PC-3 (cell line): ENCODE results near the gene SLC43A2. TPM values are rescaled to one million over a fixed set of nuclear protein-coding genes. Genes with fewer than 3 reads are reported as not detected.

ENCODE experiments used
- ATAC-seq: fragments of 200-7000 bp; cut with Tn5 transposase; 2 replicates; pipeline ENCODE4 v1.9.1; 2020; ENCODE audit warnings: mild to moderate bottlenecking, moderate library complexity
- BruUV-seq: library from RNA; stranded (reverse); fragments of 400-500 nt; replicated peaks from 2 replicates; lab custom pipeline; 2021; lab: Mats Ljungman, UMichigan
- CTCF ChIA-PET: fragments of 300-600 bp; sonication (Branson Sonifier 250); formaldehyde crosslinking; loops from one replicate; lab custom pipeline; 2022; ENCODE audit warnings: antibody characterized with exemption; lab: Charles Lee
- POLR2A ChIA-PET: fragments of 300-600 bp; sonication (Branson Sonifier 250); formaldehyde crosslinking; loops from one replicate; lab custom pipeline; 2022; ENCODE audit warnings: antibody characterized with exemption; ENCODE audit not compliant: unreplicated experiment; lab: Charles Lee
- DNase-seq: peaks from one replicate; pipeline ENCODE4 v3.0.0-alpha.2; 2015
- H2AFZ ChIP-seq: fragments of 300-600 bp; sonication (generic); 2 replicates; pipeline ENCODE4 v1.6.0; 2016; ENCODE audit warnings: antibody characterized with exemption, low read length
- H3F3A ChIP-seq: fragments of 300-600 bp; sonication (generic); one replicate; pipeline ENCODE4 v1.6.0; 2017; ENCODE audit warnings: antibody characterized with exemption, low read length, control low read depth, mild to moderate bottlenecking; ENCODE audit not compliant: unreplicated experiment
- H3K27ac ChIP-seq: fragments of 300-600 bp; sonication (generic); 2 replicates; pipeline ENCODE4 v1.5.1; 2016; ENCODE audit warnings: mild to moderate bottlenecking, low read length
- H3K27me3 ChIP-seq: fragments of 300-600 bp; sonication (generic); 2 replicates; pipeline ENCODE4 v1.6.1; 2016; ENCODE audit warnings: low read length, mixed read lengths
- H3K36me3 ChIP-seq: fragments of 300-600 bp; sonication (generic); 2 replicates; pipeline ENCODE4 v1.6.1; 2016; ENCODE audit warnings: low read depth, mixed run types, low read length, mixed read lengths
- H3K4me1 ChIP-seq: fragments of 300-600 bp; sonication (generic); 2 replicates; pipeline ENCODE4 v1.5.1; 2016; ENCODE audit warnings: low read length; ENCODE audit not compliant: insufficient read depth
- H3K4me2 ChIP-seq: fragments of 300-600 bp; sonication (generic); 2 replicates; pipeline ENCODE4 v1.6.0; 2016; ENCODE audit warnings: low read length
- H3K4me3 ChIP-seq: fragments of 300-600 bp; sonication (generic); 2 replicates; pipeline ENCODE4 v1.5.1; 2016; ENCODE audit warnings: mild to moderate bottlenecking, low read length, mixed read lengths
- H3K79me2 ChIP-seq: fragments of 300-600 bp; sonication (generic); 2 replicates; pipeline ENCODE4 v1.6.1; 2017; ENCODE audit warnings: low read length, mixed read lengths
- H3K9ac ChIP-seq: fragments of 300-600 bp; sonication (generic); 2 replicates; pipeline ENCODE4 v1.6.0; 2016; ENCODE audit warnings: mild to moderate bottlenecking, low read length
- H3K9me2 ChIP-seq: fragments of 300-600 bp; sonication (generic); replicated peaks from 2 replicates; pipeline ENCODE4 v1.6.1; 2016; ENCODE audit warnings: mixed run types, low read length, mixed read lengths
- H3K9me3 ChIP-seq: fragments of 300-600 bp; sonication (generic); 2 replicates; pipeline ENCODE4 v1.6.1; 2016; ENCODE audit warnings: low read length, mixed read lengths
- H4K20me1 ChIP-seq: fragments of 300-600 bp; sonication (generic); 2 replicates; pipeline ENCODE4 v1.6.1; 2016; ENCODE audit warnings: low read length, mixed read lengths
- EZH2 ChIP-seq: fragments of 300-600 bp; sonication (generic); IDR thresholded peaks from one replicate; pipeline ENCODE4 v1.6.1; 2017; ENCODE audit warnings: antibody characterized with exemption, mild to moderate bottlenecking, low read length; ENCODE audit not compliant: unreplicated experiment
- EZH2phosphoT487 ChIP-seq: fragments of 300-600 bp; sonication (generic); IDR thresholded peaks from 2 replicates; pipeline ENCODE4 v1.6.1; 2018; ENCODE audit warnings: mild to moderate bottlenecking, antibody characterized with exemption, low read length, borderline replicate concordance
- intact Hi-C: fragments of 100-400 bp; cut with micrococcal nuclease; formaldehyde crosslinking; loops from 2 replicates; pipeline ENCODE4 v1.9.0; 2023
- total RNA-seq: library from RNA; depleted of rRNA; stranded (reverse); fragments of >200 nt; gene quantifications from 2 replicates; pipeline ENCODE4 v1.2.3, GENCODE V29; 2014
- TF ChIP-seq, protein P1 (sequence below): fragments of 300-600 bp; sonication (generic); conservative IDR thresholded peaks from 2 replicates; pipeline ENCODE4 v1.5.1; 2017; ENCODE audit warnings: antibody characterized with exemption, low read depth, mild to moderate bottlenecking, low read length

Gene SLC43A2
- total RNA-seq, 1 experiment from 2014 or later, result 6.2 TPM

DNA sequence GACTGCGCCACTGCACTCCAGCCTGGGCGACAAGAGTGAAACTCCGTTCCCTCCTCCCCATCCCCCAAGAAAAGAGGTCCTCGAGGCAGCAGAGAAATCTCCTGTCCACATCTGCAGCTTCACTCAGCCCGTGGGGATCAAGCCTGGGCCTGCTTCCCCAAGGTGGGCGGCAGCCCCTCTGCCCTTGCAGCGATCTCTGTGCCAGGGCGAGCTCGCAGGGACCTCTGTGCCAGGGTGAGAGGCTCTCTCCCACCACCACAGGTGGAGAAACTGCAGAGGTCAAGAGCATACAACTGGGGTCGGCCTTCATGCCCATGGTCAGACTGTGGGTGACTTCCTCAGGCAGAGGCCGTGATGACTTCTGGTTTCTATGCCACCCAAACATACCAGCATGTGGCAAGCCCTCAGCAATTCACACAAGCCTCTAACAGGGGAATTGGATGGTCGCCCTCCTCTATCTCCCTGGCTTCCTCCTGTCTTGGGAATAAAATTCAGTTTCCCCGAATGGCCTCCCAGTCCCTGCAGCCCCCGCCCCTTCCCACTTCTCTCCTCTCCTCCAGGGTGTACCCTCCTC, 5.5 kb downstream of the SLC43A2 start:
- ATAC-seq (no peak), DNase-seq (no peak)
- no peaks in the 10 kb centered on the region for H3K36me3 ChIP-seq
- ChIA-PET POLR2A (no interaction called here), CTCF (no interaction called here)
- no TSS peak for BruUV-seq
- no peaks in the 10 kb centered on the region for H4K20me1 ChIP-seq
- no peaks in the 10 kb centered on the region for H3K27me3 ChIP-seq
- H3K79me2 ChIP-seq, result no peaks in the 10 kb centered on the region
- no peaks in the 10 kb centered on the region for H3K9me3 ChIP-seq
- H3K4me2 ChIP-seq, result no peak overlapping the region
- no peaks in the 10 kb centered on the region for H3F3A ChIP-seq
- TF ChIP-seq, protein P1, sequence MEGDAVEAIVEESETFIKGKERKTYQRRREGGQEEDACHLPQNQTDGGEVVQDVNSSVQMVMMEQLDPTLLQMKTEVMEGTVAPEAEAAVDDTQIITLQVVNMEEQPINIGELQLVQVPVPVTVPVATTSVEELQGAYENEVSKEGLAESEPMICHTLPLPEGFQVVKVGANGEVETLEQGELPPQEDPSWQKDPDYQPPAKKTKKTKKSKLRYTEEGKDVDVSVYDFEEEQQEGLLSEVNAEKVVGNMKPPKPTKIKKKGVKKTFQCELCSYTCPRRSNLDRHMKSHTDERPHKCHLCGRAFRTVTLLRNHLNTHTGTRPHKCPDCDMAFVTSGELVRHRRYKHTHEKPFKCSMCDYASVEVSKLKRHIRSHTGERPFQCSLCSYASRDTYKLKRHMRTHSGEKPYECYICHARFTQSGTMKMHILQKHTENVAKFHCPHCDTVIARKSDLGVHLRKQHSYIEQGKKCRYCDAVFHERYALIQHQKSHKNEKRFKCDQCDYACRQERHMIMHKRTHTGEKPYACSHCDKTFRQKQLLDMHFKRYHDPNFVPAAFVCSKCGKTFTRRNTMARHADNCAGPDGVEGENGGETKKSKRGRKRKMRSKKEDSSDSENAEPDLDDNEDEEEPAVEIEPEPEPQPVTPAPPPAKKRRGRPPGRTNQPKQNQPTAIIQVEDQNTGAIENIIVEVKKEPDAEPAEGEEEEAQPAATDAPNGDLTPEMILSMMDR, result no peak
- no peak for TF ChIP-seq EZH2phosphoT487
- H3K9ac ChIP-seq, result no peak overlapping the region
- intact Hi-C loops, result no loop called here
- H3K27ac ChIP-seq, result no peak overlapping the region
- H3K4me3 ChIP-seq, result no peak overlapping the region
- no peak overlapping the region for H2AFZ ChIP-seq
- H3K9me2 ChIP-seq, result no peaks in the 10 kb centered on the region
- H3K4me1 ChIP-seq, result no peaks in the 10 kb centered on the region

DNA sequence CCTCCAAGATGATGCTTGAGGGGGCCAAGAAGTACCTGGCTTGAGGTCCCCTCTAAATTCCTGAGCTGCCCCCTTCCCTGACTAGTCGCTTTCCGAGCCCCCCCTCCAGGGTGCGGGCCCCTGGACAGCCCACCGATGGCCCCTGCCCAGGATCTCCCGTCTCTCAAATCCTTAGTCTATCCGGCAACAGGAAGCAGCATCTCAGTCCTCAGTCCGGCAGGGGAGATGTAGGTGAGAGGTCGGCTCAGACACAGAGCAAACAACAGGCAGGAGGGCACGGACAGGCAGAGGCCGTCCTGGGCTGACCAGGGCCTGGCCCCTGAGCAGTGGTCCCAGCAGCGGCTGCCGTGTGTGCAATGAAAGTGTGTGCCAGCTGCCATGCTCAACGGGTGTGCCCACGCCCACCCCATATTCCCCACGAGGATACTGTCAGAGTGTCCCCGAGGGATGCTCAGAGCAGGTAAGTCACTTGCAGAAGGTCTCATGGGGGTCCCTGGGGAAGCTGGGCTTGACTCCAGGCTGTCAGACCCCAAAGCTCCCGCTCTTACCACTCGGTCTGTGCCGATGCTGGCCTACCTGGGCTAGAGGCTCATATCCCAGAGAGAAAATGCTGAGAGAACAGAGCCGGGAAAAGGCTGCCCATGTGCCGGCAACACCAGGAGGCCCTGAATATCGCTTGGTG, 7.2 kb downstream of the SLC43A2 start:
- Histone ChIP-seq H3K36me3 (no peaks in the 10 kb centered on the region), H2AFZ (no peak overlapping the region), H3F3A (no peaks in the 10 kb centered on the region), H4K20me1 (no peaks in the 10 kb centered on the region), H3K9ac (no peak overlapping the region), H3K79me2 (no peaks in the 10 kb centered on the region), H3K27ac (no peak overlapping the region), H3K27me3 (no peaks in the 10 kb centered on the region), H3K9me2 (no peaks in the 10 kb centered on the region), H3K4me3 (no peak overlapping the region), H3K4me2 (no peak overlapping the region), H3K4me1 (no peaks in the 10 kb centered on the region), H3K9me3 (no peaks in the 10 kb centered on the region)
- TF ChIP-seq EZH2 (no peak), EZH2phosphoT487 (no peak)
- TF ChIP-seq, protein P1, result no peak
- intact Hi-C loops, result no loop called here
- DNase-seq (no peak), ATAC-seq (no peak)
- ChIA-PET CTCF (no interaction called here), POLR2A (no interaction called here)
- no TSS peak for BruUV-seq

DNA sequence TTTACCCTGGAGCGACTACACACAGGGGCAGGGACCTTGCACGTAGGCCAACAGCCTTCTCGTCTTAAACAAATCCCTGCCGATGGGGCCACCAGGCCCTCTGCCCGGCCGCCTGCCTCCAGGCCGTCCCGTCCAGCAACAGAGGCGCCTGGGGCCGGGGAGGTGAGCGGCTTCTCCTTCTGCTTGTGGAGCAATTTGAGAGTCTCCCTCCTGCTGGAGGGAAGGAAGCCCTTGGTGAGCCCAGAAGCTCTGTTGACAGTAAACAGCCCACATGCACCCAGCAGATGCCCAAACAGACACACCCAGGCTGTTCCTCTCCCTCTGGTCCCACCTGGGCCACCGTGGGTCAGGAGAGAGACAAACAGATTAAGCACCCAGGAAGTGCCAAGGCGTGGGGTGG, 8.1 kb downstream of the SLC43A2 start:
- Histone ChIP-seq H4K20me1 (no peaks in the 10 kb centered on the region), H3K9ac (no peak overlapping the region), H2AFZ (no peak overlapping the region), H3K27ac (no peak overlapping the region), H3K9me3 (no peaks in the 10 kb centered on the region), H3F3A (no peaks in the 10 kb centered on the region), H3K79me2 (no peaks in the 10 kb centered on the region), H3K9me2 (no peaks in the 10 kb centered on the region), H3K36me3 (no peaks in the 10 kb centered on the region), H3K4me2 (no peak overlapping the region), H3K4me3 (no peak overlapping the region), H3K4me1 (no peaks in the 10 kb centered on the region), H3K27me3 (no peaks in the 10 kb centered on the region)
- intact Hi-C loops, result no loop called here
- no peak for DNase-seq
- ChIA-PET POLR2A (no interaction called here), CTCF (no interaction called here)
- no peak for ATAC-seq
- no TSS peak for BruUV-seq
- TF ChIP-seq, protein P1, result no peak
- TF ChIP-seq EZH2 (no peak), EZH2phosphoT487 (no peak)
